ENCODE measurements around the gene BDKRB2.

DNA sequence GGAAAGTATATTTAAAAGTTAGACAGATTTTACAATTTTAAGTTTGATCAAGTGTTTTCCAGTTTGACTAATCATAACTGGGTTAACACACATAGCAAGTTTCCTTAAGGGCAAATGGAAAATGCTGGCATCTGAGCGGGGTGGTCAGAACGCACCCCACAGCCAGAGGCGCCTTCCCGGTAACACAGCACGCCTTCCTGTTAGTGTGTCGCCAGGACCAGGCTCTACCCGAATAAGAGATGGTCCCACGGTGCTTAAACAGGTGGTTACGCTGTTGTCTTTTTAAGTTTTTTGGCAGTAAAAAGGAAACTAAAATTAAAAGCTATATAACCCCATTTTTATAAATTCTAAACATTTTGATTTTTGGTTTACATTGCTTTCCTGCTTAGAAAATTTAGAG is 79.4 kb downstream of the BDKRB2 start:
- TF ChIP-seq, protein P1, sequence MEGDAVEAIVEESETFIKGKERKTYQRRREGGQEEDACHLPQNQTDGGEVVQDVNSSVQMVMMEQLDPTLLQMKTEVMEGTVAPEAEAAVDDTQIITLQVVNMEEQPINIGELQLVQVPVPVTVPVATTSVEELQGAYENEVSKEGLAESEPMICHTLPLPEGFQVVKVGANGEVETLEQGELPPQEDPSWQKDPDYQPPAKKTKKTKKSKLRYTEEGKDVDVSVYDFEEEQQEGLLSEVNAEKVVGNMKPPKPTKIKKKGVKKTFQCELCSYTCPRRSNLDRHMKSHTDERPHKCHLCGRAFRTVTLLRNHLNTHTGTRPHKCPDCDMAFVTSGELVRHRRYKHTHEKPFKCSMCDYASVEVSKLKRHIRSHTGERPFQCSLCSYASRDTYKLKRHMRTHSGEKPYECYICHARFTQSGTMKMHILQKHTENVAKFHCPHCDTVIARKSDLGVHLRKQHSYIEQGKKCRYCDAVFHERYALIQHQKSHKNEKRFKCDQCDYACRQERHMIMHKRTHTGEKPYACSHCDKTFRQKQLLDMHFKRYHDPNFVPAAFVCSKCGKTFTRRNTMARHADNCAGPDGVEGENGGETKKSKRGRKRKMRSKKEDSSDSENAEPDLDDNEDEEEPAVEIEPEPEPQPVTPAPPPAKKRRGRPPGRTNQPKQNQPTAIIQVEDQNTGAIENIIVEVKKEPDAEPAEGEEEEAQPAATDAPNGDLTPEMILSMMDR (IDR thresholded peaks at IDR 0.05; ENCODE audit: low read length) = no peak
- TF ChIP-seq EZH2 (IDR thresholded peaks at IDR 0.05; ENCODE audit: borderline replicate concordance, low read length) = no peak

All from OCI-LY1 (cell line).